Neuron (in vitro differentiated cells): ENCODE measurements around the gene SH2D1A.

ENCODE experiments used
- H2AFZ ChIP-seq: one replicate; pipeline ENCODE4 v1.6.1; 2013; ENCODE audit warnings: low read depth, mild to moderate bottlenecking, inconsistent platforms, low read length, moderate library complexity
- H3K27me3 ChIP-seq: one replicate; pipeline ENCODE4 v1.6.1; 2013; ENCODE audit warnings: low read length; ENCODE audit not compliant: insufficient read depth
- H3K36me3 ChIP-seq: one replicate; pipeline ENCODE4 v1.6.1; 2013; ENCODE audit warnings: low read length; ENCODE audit not compliant: insufficient read depth
- H3K4me1 ChIP-seq: one replicate; pipeline ENCODE4 v1.6.1; 2013; ENCODE audit warnings: low read length; ENCODE audit not compliant: insufficient read depth
- H3K4me3 ChIP-seq: 2 replicates; pipeline ENCODE4 v1.5.1; 2013; ENCODE audit warnings: mild to moderate bottlenecking, low read length, moderate library complexity
- H3K9me3 ChIP-seq: one replicate; pipeline ENCODE4 v1.6.1; 2013; ENCODE audit warnings: low read length

The SH2D1A gene

GRCh38 chrX:124341396-124342132 is 4.8 kb upstream of the SH2D1A start:
- Histone ChIP-seq H3K36me3 (no peaks in the 10 kb centered on the region), H3K4me3 (no peak overlapping the region), H3K4me1 (no peaks in the 10 kb centered on the region), H3K9me3 (no peaks in the 10 kb centered on the region), H3K27me3 (no peaks in the 10 kb centered on the region), H2AFZ (no peak overlapping the region)

DNA sequence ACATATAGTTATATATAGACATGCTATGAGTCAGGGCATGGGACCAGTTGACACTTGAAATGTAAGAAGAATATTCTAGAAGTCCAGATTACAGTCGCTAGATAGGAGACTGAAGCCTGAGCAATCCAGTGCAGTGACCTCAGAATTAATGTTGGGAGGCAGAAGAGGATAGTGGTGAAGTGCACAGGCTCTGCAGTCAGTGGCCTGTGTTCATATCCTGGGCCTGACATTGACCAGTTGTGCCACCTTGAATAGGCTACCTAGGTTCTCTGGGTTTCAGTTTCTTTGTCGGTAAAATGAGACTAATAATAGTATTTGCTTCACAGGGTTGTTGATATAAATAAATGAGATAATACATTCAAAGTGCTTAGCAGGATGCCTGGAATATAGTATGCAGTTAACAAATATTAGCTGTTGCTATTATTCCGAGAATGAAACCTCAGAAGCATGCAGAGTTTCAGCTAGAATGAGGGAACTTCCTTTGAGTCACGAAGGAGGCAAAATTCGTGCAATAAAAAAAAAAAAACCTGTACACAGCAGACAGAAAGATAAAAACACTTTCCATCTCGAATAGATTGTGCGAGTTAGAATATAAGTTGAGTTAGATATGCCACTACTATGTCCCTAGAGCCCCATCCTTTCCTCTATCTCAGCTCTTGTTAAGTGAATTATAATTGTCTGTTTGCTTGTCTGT is 4.0 kb upstream of the SH2D1A start:
- no peaks in the 10 kb centered on the region for H3K4me1 ChIP-seq
- H3K36me3 ChIP-seq: no peaks in the 10 kb centered on the region
- no peak overlapping the region for H3K4me3 ChIP-seq
- no peaks in the 10 kb centered on the region for H3K27me3 ChIP-seq
- no peaks in the 10 kb centered on the region for H3K9me3 ChIP-seq
- H2AFZ ChIP-seq: no peak overlapping the region

GRCh38 chrX:124343016-124343415 is 3.3 kb upstream of the SH2D1A start:
- Histone ChIP-seq H3K27me3 (no peaks in the 10 kb centered on the region), H3K9me3 (no peaks in the 10 kb centered on the region), H3K4me3 (no peak overlapping the region), H3K4me1 (peaks cover 3% of the 10 kb centered on the region), H3K36me3 (no peaks in the 10 kb centered on the region), H2AFZ (no peak overlapping the region)

DNA sequence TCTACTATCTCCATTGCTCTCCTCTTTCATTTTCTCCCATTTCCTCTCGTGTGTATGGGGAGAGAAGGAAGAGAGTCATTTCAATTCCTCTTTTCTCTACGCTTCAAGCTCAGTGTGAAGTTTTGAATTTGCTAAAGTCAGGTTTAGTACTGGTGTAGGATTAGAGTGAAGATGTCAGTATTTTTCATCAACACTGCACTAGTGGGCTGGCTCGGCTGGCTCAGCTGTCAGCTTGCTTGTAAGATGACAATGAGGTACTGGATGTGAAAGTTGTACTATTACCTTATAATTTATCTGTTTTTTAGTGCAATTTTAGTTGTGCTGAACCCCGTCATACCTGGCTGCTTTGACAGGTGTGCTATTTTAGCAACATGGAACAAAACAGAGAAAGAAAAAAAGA is 2.1 kb upstream of the SH2D1A start:
- no peak overlapping the region for H2AFZ ChIP-seq
- H3K9me3 ChIP-seq: no peaks in the 10 kb centered on the region
- no peaks in the 10 kb centered on the region for H3K36me3 ChIP-seq
- H3K4me3 ChIP-seq: no peak overlapping the region
- H3K4me1 ChIP-seq: peaks cover 8% of the 10 kb centered on the region
- H3K27me3 ChIP-seq: no peaks in the 10 kb centered on the region

- Histone ChIP-seq H3K4me3 (no peak overlapping the region), H3K36me3 (no peaks in the 10 kb centered on the region), H2AFZ (no peak overlapping the region), H3K9me3 (no peaks in the 10 kb centered on the region), H3K4me1 (peaks cover 8% of the 10 kb centered on the region), H3K27me3 (no peaks in the 10 kb centered on the region)
Measured at GRCh38 chrX:124346877-124347241, 496 bp downstream of the SH2D1A start.

GRCh38 chrX:124347242-124347641 is 879 bp downstream of the SH2D1A start:
- H3K9me3 ChIP-seq: no peaks in the 10 kb centered on the region
- H3K36me3 ChIP-seq: no peaks in the 10 kb centered on the region
- H3K27me3 ChIP-seq: no peaks in the 10 kb centered on the region
- no peak overlapping the region for H3K4me3 ChIP-seq
- peaks cover 8% of the 10 kb centered on the region for H3K4me1 ChIP-seq
- H2AFZ ChIP-seq: no peak overlapping the region

DNA sequence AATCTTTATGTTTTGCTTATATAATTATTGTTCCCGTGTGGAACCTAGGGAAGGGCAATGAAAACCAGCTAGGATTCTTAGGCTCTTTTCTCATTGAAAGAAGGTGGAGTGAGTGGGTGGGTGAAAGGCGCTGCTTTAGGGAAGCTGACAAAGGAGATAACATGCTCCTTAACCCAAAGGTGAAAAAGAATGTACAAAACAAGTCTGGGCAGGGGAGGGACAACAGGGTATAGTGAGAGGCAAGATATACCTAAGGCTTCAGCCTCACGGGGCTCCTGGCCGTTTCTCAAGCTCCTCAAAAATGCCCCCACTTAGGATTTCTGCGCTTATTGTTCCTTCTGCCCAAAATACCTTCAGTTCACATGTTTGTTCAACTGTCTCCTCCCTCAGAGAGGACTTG is 1.8 kb downstream of the SH2D1A start:
- Histone ChIP-seq H3K4me1 (peaks cover 8% of the 10 kb centered on the region), H3K36me3 (no peaks in the 10 kb centered on the region), H3K27me3 (no peaks in the 10 kb centered on the region), H3K4me3 (no peak overlapping the region), H2AFZ (no peak overlapping the region), H3K9me3 (no peaks in the 10 kb centered on the region)

GRCh38 chrX:124348885-124349453 is 2.6 kb downstream of the SH2D1A start:
- Histone ChIP-seq H3K4me3 (no peak overlapping the region), H3K4me1 (peaks cover 8% of the 10 kb centered on the region), H2AFZ (no peak overlapping the region), H3K27me3 (no peaks in the 10 kb centered on the region), H3K9me3 (no peaks in the 10 kb centered on the region), H3K36me3 (no peaks in the 10 kb centered on the region)

DNA sequence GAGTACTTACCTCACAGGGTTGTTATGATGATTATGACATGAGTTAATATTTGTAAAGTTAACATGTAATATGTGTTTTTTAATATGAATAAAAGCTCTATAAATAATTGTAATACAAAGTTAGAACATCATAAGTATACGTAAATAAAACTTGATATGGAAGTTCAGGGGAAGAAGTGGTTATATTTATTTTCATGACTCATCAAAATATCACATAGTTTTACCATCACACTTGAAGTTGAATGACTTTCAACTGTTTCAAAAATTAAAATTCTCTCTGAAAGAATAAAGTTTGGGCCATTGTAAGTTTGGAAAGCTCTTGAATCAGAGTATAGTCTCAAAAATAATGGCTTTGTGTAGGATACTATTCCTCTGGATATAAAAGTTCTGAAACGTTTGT is 8.3 kb downstream of the SH2D1A start:
- Histone ChIP-seq H3K9me3 (no peaks in the 10 kb centered on the region), H3K36me3 (no peaks in the 10 kb centered on the region), H3K4me3 (no peak overlapping the region), H3K4me1 (no peaks in the 10 kb centered on the region), H3K27me3 (no peaks in the 10 kb centered on the region), H2AFZ (no peak overlapping the region)

DNA sequence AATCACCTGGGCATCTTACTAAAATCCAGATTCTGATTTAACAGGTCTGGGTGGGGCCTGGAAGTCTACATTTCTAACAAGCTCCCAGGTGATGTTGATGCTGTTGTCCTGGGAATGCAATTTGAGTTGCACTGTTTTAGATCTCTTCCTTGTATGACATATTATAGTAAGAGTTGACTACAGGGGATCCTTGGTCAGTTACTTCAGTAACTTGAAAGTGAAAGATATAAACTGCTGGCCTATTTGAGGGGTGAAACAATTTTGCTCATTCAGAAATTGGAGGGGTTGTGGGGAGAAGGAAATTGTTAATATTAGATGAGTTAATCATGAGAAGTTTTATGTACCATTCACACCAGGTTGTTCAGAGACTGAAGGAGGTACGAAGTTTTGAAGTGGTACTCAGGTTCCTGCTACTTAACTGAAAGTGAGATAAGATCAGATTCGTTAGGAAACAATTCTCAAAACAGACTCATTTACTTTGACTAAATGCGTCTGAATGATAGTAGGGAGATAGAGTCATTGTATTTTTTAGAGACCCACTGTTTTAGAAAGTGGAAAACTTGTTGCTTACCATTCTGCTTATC is 12.5 kb downstream of the SH2D1A start:
- Histone ChIP-seq H3K4me3 (no peak overlapping the region), H3K27me3 (no peaks in the 10 kb centered on the region), H2AFZ (no peak overlapping the region), H3K4me1 (no peaks in the 10 kb centered on the region), H3K9me3 (no peaks in the 10 kb centered on the region), H3K36me3 (no peaks in the 10 kb centered on the region)

GRCh38 chrX:124362072-124362471 is 15.7 kb downstream of the SH2D1A start:
- Histone ChIP-seq H3K4me3 (no peak overlapping the region), H2AFZ (no peak overlapping the region), H3K4me1 (no peaks in the 10 kb centered on the region), H3K27me3 (no peaks in the 10 kb centered on the region), H3K9me3 (no peaks in the 10 kb centered on the region), H3K36me3 (no peaks in the 10 kb centered on the region)

GRCh38 chrX:124362761-124363160 is 16.4 kb downstream of the SH2D1A start:
- Histone ChIP-seq H3K36me3 (no peaks in the 10 kb centered on the region), H3K4me3 (no peak overlapping the region), H3K9me3 (no peaks in the 10 kb centered on the region), H2AFZ (no peak overlapping the region), H3K4me1 (no peaks in the 10 kb centered on the region), H3K27me3 (no peaks in the 10 kb centered on the region)

DNA sequence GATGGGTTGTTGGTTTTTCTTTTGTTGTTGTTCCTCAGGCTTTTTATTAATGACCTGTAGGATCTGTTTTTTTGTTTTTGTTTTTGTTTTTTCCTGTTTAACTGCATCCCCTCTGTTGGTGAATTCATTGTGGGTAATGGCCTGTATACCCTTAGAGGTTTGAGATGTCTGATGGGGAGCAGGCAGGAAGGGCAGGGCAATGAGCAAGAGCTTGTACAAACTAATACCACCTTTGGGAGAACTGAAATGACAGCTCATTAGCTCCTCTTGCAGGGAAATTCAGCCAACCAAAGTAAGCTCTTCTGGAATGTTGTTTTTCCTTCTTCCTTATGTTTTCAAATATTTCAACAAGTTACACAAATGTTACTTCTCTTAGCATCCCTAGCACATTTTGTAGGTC is 23.4 kb downstream of the SH2D1A start:
- no peaks in the 10 kb centered on the region for H3K4me1 ChIP-seq
- no peak overlapping the region for H2AFZ ChIP-seq
- no peak overlapping the region for H3K4me3 ChIP-seq
- no peaks in the 10 kb centered on the region for H3K36me3 ChIP-seq
- no peaks in the 10 kb centered on the region for H3K9me3 ChIP-seq
- H3K27me3 ChIP-seq: no peaks in the 10 kb centered on the region
